C4-2B (cell line): Measurements from ENCODE around the gene OVOL1.

Experiments used
- ZFX ChIP-seq: fragments of 450-650 bp; IDR thresholded peaks from 2 replicates; pipeline ENCODE4 v1.6.1; 2017
- TF ChIP-seq, protein P1 (sequence below): fragments of 450-650 bp; conservative IDR thresholded peaks from 2 replicates; pipeline ENCODE4 v1.5.1; 2017; ENCODE audit warnings: mild to moderate bottlenecking

DNA sequence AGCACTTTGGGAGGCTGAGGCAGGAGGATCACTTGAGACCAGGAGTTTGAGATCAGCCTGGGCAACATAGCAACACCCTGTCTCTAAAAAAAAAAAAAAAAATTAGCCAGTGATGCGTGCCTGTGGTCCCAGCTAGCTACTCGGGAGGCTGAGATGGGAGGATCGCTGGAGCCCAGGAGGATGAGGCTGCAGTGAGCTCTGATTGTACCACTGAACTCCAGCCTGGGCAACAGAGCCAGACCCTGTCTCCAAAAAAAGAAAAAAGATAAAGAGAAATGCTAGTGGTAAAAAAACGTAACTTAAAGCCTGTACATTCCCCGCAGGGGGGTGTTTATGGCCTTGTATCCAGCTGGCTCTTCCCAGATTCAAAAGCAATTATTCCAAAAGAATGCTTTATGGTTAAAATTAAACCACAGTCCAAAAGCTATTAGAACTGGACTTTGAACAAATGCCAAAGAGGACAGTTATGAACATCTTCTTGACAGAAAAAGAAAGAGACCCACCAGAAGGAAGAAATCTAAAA lies 30.5 kb downstream of the OVOL1 start:
- TF ChIP-seq, protein P1, sequence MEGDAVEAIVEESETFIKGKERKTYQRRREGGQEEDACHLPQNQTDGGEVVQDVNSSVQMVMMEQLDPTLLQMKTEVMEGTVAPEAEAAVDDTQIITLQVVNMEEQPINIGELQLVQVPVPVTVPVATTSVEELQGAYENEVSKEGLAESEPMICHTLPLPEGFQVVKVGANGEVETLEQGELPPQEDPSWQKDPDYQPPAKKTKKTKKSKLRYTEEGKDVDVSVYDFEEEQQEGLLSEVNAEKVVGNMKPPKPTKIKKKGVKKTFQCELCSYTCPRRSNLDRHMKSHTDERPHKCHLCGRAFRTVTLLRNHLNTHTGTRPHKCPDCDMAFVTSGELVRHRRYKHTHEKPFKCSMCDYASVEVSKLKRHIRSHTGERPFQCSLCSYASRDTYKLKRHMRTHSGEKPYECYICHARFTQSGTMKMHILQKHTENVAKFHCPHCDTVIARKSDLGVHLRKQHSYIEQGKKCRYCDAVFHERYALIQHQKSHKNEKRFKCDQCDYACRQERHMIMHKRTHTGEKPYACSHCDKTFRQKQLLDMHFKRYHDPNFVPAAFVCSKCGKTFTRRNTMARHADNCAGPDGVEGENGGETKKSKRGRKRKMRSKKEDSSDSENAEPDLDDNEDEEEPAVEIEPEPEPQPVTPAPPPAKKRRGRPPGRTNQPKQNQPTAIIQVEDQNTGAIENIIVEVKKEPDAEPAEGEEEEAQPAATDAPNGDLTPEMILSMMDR = no peak
- no peak for TF ChIP-seq ZFX
